Glomerular endothelial cell (primary cell): ENCODE measurements around the gene SPOCD1. TPM values are rescaled to one million over a fixed set of nuclear protein-coding genes. Genes with fewer than 3 reads are reported as not detected.

Experiments
- DNase-seq: peaks from one replicate; pipeline ENCODE4 v3.0.0-alpha.2; 2011; ENCODE audit warnings: low read depth, low spot score; ENCODE audit errors: extremely low read depth
- total RNA-seq: library from RNA; depleted of rRNA; stranded (reverse); fragments of >200 nt; gene quantifications from 2 replicates; pipeline ENCODE4 v1.2.3, GENCODE V29; 2015

The SPOCD1 gene
- total RNA-seq, result 48.2 and 70.0 TPM in 2 replicates

GRCh38 chr1:31815752-31816500 lies at the start of gene SPOCD1:
SPOCD1 (minus strand) TSS chr1:31816022; CDS start chr1:31815333, 689 bp downstream.
- no peak for DNase-seq

GRCh38 chr1:31862071-31862470 lies 46.2 kb upstream of the SPOCD1 start:
- no peak for DNase-seq

DNA sequence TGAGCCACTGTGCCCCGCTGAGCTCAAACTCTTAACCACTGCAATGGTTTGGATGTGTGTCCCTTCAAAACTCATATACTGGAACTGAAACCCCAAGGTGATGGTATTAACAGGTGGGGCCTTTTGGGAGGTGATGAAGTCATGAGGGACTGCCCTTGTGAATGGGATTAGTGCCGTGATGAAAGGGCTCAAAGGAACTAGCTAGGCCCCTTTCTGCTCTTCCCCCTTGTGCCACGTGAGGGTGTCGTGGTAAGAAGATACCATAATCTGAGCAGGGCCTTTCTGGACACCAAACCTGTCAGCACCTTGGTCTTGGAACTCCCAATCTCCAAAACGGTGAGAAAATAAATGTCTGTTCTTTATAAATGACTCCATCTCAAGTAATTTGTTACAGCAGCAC lies 45.5 kb upstream of the SPOCD1 start:
- DNase-seq, result no peak

DNA sequence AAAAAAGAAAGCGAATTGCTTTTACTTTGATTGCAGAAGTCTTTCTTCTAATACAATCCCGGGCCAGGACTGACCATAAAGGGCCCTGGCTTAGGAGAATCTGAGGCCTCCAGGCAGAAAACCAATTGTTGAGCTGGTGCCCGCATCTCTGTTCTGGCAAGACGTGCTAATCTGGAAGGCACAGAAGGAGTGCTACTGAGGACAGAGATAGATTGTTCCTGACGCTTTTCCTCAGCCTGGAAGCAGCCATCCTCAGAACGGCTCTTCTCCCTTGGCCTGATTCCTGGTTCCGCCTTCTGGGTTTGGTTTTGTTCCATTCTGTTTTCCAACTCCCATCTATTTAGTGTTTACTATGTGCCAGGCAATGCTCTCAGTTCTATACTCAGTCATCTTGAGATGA lies 44.8 kb upstream of the SPOCD1 start:
- DNase-seq, result no peak

DNA sequence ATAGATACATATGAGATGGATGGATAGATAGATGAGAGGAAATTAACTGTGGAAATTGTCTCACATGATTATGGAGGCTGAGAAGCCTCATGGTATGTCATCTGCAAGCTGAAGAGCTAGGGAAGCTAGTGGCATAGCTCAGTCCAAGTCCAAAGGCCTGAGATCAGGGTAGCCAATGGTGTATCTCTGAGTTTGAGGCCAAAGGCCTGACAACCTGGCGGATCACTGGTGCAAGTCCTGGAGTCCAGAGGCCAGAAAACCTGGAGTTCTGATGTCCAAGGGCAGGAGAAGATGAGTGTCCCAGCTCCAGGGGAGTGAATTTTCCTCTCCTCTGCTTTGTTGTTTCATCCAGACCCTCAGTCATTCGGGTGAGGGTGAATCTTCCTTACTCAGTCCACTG lies 43.9 kb upstream of the SPOCD1 start:
- no peak for DNase-seq

DNA sequence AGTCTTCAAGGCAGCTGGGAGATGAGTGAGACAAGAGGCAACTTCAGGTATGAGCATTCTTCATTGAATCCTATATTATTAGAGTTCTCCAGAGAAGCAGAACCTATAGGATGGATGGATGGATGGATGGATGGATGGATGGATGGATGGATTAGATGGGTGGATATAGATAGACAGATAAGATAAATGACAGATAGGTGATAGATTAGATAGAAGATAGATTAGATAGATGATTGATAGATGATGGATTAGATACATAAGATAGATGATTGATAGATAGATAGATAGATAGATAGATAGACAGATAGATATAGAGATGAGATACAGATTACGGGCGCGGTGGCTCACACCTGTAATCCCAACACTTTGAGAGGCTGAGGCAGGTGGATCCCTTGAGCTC lies 43.2 kb upstream of the SPOCD1 start:
- no peak for DNase-seq

DNA sequence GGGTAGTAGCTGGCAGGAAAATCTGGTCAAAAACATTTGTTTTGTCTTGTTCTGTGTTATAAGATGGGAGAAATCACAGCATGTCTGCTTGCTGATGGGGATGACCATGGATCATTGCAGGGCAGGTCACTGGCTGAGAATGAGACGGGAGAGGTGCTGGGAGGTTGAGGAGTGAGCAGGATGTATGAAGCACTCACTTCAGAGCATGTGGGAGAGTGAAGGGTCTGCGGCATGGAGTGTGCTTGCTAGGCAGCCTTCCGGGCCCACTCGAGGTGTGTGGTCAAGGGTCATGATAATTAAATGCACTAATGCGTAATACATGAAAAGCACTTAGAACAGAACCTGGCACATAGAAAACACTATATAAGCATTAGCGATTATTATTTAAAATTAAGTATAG lies 42.0 kb upstream of the SPOCD1 start:
- no peak for DNase-seq

GRCh38 chr1:31856140-31856539 lies 40.3 kb upstream of the SPOCD1 start:
- no peak for DNase-seq

DNA sequence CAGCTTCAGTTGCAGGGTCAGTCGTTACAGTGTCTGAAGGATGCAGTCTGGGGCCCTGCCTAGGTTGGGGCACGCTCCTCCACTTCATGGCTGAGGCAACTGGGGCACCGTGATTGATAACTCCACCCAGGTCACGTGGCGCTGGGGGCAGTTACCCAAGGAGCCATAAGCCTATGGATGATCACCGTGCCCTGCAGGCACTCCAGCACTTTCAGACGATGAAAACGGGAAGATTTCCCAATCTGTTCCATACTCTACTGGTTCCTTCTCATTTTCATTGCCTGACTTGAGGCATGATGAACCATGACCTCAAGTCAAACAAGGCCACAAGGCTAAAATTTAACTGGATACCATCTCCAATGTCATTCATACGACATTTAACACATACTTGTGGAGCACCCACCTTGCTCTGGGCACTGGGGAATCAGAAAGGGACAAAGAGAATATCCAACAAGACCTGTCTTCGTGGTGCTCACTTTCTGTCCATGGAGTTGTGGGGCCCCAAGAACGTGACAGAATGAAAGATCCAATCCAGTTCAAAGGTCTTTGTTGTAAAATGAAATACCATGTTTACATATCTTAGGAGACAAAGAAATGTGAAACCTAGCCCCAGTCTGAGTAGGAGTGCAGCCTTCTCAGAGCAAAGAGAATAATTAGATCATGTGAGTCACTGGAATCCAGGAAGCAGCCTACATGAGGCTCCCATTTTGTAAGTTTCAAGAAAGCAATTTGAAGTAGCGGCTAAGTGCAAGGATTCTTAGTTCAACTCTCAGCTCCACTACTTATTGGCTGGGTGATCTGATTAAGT lies 39.4 kb upstream of the SPOCD1 start:
- no peak for DNase-seq

GRCh38 chr1:31849653-31850052 lies 33.8 kb upstream of the SPOCD1 start:
- DNase-seq, result no peak

GRCh38 chr1:31848381-31848897 lies 32.6 kb upstream of the SPOCD1 start:
- no peak for DNase-seq

DNA sequence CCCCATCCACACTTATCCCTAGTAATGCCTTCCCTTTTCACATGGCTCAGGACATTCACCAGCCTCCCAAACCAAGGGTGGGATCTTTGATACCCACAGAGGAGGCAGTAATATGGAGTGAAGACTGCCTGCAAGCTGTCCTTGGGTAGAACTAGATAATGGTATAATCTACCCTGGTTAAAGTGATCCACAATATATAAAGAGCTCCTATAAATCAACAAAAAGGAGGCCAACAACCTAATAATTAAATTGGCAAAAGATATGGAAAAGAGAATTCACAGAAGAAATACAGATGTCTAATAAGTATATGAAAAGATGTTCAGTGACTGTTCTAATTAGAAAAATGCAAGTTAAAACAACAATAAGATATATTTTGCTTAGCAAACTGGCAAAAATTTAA lies 30.7 kb upstream of the SPOCD1 start:
- no peak for DNase-seq

DNA sequence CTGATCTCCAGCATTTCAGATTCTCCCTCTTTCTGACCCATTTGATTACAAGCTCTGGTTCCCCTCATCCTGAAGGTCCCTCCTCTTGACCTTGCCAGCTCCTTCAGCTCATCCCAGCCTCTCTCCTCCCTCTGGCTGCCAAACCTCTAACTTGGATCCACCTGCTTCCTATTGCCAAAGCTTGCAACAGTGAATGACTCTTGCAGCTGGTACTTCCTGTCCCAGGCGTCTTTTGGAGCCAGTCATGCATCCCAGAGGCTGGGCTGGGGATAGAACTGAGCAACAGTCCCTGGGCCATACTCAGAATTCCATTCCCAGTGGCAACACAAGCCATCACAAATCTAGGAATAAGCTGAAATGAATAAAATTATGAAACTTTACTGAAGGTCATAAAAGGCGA lies 27.7 kb upstream of the SPOCD1 start:
- DNase-seq, result no peak

DNA sequence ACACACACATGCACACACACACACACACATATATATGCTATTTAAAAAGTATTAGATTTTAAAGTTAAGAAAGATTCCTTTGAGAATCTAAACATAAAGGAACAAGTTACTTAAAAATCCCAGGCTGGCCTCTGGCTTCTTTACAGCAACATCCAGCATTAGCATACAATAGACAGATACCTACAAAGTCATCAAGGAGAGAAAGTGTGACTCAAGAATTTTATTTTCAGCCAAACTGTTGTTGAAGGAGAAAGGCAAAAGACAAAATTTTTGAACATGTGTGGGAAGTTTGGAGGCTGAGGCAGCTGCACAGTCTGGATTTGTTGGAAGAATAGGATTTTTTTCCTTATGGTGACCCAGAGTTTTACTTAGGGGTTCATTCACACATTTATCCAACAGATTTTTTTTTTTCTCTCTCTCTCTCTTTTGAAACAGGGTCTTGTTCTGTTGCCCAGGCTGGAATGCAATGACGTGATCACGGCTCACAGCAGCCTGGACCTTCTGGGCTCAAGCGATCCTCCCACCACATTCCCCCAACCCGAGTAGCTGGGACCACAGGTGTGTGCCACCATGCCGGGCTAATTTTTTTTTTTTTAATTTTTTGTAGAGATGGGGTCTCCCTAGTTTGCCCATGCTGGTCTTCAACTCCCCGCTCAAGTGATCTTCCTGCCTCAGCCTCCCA lies 24.0 kb upstream of the SPOCD1 start:
- no peak for DNase-seq

DNA sequence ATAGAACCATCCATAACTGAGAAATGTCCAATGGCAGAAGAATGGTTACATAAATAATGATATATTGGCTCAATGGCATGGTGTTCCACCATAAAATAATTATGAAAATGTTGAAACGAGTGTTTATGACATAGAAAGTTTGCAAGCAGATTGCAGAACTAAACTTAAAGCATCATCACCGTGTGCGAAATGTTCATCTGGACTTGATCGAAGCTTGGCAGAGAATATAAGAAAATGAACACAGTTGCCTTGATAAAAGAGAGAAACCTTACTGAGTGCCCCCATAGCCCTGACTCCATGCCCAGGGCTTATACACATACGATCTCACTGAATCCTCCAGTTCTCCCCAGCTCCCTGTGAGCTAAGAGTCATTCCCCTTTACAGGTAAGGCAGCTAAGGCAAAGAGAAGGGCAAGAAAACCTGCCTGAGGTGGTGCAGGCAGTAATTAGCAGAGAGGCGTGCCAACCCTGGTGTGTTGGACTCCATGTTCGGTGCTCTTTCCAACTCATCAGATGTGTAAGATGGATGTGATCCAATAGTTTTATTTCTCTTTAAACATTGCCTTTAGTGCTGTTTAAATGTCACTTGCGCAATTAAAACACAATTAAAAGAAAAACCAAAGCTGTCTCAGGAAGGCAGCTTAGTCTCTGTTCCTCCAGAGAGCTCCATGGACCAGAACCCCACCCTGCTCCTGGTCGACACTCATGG lies 21.8 kb upstream of the SPOCD1 start:
- no peak for DNase-seq

- DNase-seq, result no peak
These were observed 20.8 kb upstream of the SPOCD1 start for GRCh38 chr1:31836638-31837037.

- DNase-seq, result no peak
These were observed 19.6 kb upstream of the SPOCD1 start for GRCh38 chr1:31835415-31835814.

DNA sequence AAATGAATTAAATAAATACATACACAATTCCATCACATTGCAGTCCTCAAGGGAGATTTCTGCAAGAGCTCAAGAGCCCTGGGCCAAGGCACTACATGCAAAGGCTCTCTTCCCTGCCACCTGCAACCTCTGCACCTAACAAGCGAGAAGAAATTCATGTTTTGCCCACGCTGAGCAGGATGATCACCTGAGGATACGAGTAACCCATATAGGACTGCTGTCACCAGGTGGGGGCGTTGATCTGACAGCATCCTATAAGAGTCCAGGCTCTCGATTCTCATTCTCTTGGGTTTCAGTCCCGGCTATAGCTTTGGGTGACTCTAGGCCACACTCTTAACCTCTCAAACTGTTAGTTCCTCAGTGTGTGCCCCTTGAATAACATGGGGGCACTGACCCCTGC lies 18.7 kb upstream of the SPOCD1 start:
- DNase-seq, result no peak

GRCh38 chr1:31831397-31832378 lies 15.9 kb upstream of the SPOCD1 start:
- no peak for DNase-seq

DNA sequence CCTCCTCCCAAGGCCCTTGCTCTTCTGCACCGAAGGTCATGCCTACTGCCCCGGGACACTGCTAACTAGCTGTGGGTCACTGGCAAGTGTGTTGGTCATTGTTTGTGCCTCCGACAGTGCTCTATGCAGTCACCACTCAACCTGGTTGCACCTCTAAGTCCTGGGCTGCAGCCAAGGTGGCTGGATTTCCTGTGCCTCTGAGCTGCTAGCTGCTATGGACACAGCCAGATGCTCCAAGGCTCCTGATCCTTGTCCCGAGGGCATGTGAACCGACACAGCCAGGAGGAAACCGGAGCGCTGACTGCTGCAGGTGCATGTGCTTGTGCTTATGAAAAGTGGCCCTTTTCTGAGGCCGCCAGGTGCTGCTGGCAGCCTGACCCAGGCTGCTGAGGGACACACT lies 14.7 kb upstream of the SPOCD1 start:
- no peak for DNase-seq
